Endothelial cell of umbilical vein (primary cell): ENCODE measurements around the gene YPEL4. TPM values are rescaled to one million over a fixed set of nuclear protein-coding genes. Genes with fewer than 3 reads are reported as not detected.

ENCODE experiments used
- BruUV-seq: library from RNA; stranded (reverse); fragments of 400-500 nt; replicated peaks from 2 replicates; lab custom pipeline; 2021; lab: Mats Ljungman, UMichigan
- CTCF ChIA-PET: fragments of 300-600, 350-600 bp; sonication (Branson Sonifier 250); formaldehyde crosslinking; loops from one replicate; lab custom pipeline; 2021; ENCODE audit warnings: antibody characterized with exemption, inconsistent platforms; lab: Charles Lee
- POLR2A ChIA-PET: fragments of 300-600, 350-600 bp; sonication (Branson Sonifier 250); formaldehyde crosslinking; loops from one replicate; lab custom pipeline; 2021; ENCODE audit warnings: antibody characterized with exemption, inconsistent platforms; lab: Charles Lee
- DNase-seq: peaks from one replicate; pipeline ENCODE4 v3.0.0-alpha.2; 2011; ENCODE audit warnings: low read depth, low spot score
- FAIRE-seq: peaks from 2 replicates; lab custom pipeline; 2011; peaks lifted over from hg19 to GRCh38; lab: Jason Lieb, UNC
- H2AFZ ChIP-seq: 2 replicates; pipeline ENCODE4 v1.6.0; 2012; ENCODE audit warnings: low read depth, low read length, control low read depth, inconsistent platforms
- H3K27ac ChIP-seq: 2 replicates; pipeline ENCODE4 v1.5.1; 2011; ENCODE audit warnings: low read depth, mild to moderate bottlenecking, control low read depth, low read length, moderate library complexity; ENCODE audit not compliant: insufficient read depth
- H3K27me3 ChIP-seq, 2 experiments: 2 replicates each; pipeline versions ENCODE4 v1.6.0 to v1.6.1; 2011; ENCODE audit warnings: low read length in 2 of 2, mixed read lengths in 1 of 2; ENCODE audit not compliant: control insufficient read depth in 2 of 2, insufficient read depth in 2 of 2
- H3K36me3 ChIP-seq, 2 experiments: 2 replicates in 1 of 2; 3 replicates in 1 of 2; pipeline ENCODE4 v1.5.1; 2011; ENCODE audit warnings: low read length in 2 of 2, mild to moderate bottlenecking in 1 of 2, moderate library complexity in 1 of 2; ENCODE audit not compliant: control insufficient read depth in 2 of 2, insufficient read depth in 2 of 2; ENCODE audit errors: extremely low read depth in 1 of 2
- H3K4me1 ChIP-seq: 3 replicates; pipeline ENCODE4 v1.5.1; 2011; ENCODE audit warnings: mild to moderate bottlenecking, low read length; ENCODE audit not compliant: control insufficient read depth, insufficient read depth; ENCODE audit errors: extremely low read depth
- H3K4me2 ChIP-seq: 2 replicates; pipeline ENCODE4 v1.6.1; 2011; ENCODE audit warnings: low read length, control low read depth, mixed read lengths; ENCODE audit not compliant: insufficient read depth
- H3K4me3 ChIP-seq, 3 experiments: fragments of 200-600 bp in 1 of 3; sonication (generic), shearing (Covaris generic) in 1 of 3; replicated peaks in 1 of 3; 2 replicates each; pipeline ENCODE4 v1.5.1; 2011 to 2016; ENCODE audit warnings: control low read depth in 3 of 3, low read length in 3 of 3, mild to moderate bottlenecking in 2 of 3, inconsistent platforms in 1 of 3, low read depth in 1 of 3, moderate library complexity in 1 of 3; ENCODE audit not compliant: insufficient read depth in 1 of 3
- H3K79me2 ChIP-seq: 2 replicates; pipeline ENCODE4 v1.6.0; 2012; ENCODE audit warnings: low read length, inconsistent platforms; ENCODE audit not compliant: control insufficient read depth, insufficient read depth
- H3K9ac ChIP-seq: replicated peaks from 2 replicates; pipeline ENCODE3; 2011; ENCODE audit warnings: low read length, control low read depth; ENCODE audit not compliant: insufficient read depth; ENCODE audit errors: extremely low read depth
- H3K9me1 ChIP-seq: replicated peaks from 3 replicates; pipeline ENCODE4 v1.6.0; 2011; ENCODE audit warnings: mild to moderate bottlenecking, low read length; ENCODE audit not compliant: control insufficient read depth, insufficient read depth; ENCODE audit errors: extremely low read depth
- H3K9me3 ChIP-seq: replicated peaks from 2 replicates; pipeline ENCODE4 v1.5.1; 2012; ENCODE audit warnings: low read length, inconsistent platforms; ENCODE audit not compliant: control insufficient read depth, insufficient read depth
- H4K20me1 ChIP-seq: replicated peaks from 2 replicates; pipeline ENCODE3; 2011; ENCODE audit warnings: mild to moderate bottlenecking, low read length; ENCODE audit not compliant: control insufficient read depth, insufficient read depth; ENCODE audit errors: extremely low read depth
- CTCF ChIP-seq, 2 donors: IDR thresholded peaks; 1 replicate in 1 of 2; 2 replicates in 1 of 2; pipeline ENCODE4 v1.5.1; 2011; ENCODE audit warnings: low read length in 2 of 2, mild to moderate bottlenecking in 2 of 2, moderate library complexity in 2 of 2, control low read depth in 1 of 2, inconsistent platforms in 1 of 2, low read depth in 1 of 2; ENCODE audit not compliant: insufficient read depth in 1 of 2; ENCODE audit errors: extremely low read depth in 1 of 2
- JUN ChIP-seq: IDR thresholded peaks from 2 replicates; pipeline ENCODE4 v1.6.1; 2011; ENCODE audit warnings: borderline replicate concordance, low read depth; ENCODE audit not compliant: insufficient read length, insufficient read depth
- dilution Hi-C: fragments of 300-500 bp; cut with MboI; formaldehyde crosslinking; loops from one replicate; pipeline ENCODE4 v1.15.0; 2019; ENCODE audit warnings: low sequenced_read_pairs; ENCODE audit not compliant: extremely low pct_ligation_motif_present
- intact Hi-C: fragments of 100-400 bp; cut with micrococcal nuclease; formaldehyde crosslinking; loops from one replicate; pipeline ENCODE4 v1.10.0; 2022
- polyA plus RNA-seq, 4 experiments: library from polyadenylated mRNA; depleted of rRNA in 3 of 4; stranded (reverse) in 3 of 4; unstranded in 1 of 4; fragments of >200 nt; gene quantifications; 2 replicates each; pipeline versions ENCODE4 v1.2.1 to v1.2.3, GENCODE V29; 2011 to 2012; ENCODE audit warnings: missing spikeins in 1 of 4
- total RNA-seq: library from RNA; stranded (reverse); gene quantifications from 2 replicates; pipeline ENCODE4 v1.2.3, GENCODE V29; 2021

YPEL4 gene
- total and polyA plus RNA-seq, 2 donors (not counting 3 experiments of a cell fraction or from before 2014, with no cell fraction given) = 0.03 to 0.24 TPM

- Histone ChIP-seq H3K4me3 (peak overlapping the region; percentile 55 to 87 (median 74)), H3K27me3 (peaks cover 0 to 2% of the 10 kb centered on the region in 2 experiments), H3K4me1 (peaks cover 24% of the 10 kb centered on the region), H3K4me2 (peak overlapping the region; percentile 92), H3K27ac (no peak overlapping the region), H2AFZ (no peak overlapping the region), H3K9me3 (no peaks in the 10 kb centered on the region), H3K79me2 (peaks cover 18% of the 10 kb centered on the region), H4K20me1 (no peaks in the 10 kb centered on the region), H3K36me3 (no peaks in the 10 kb centered on the region), H3K9me1 (no peaks in the 10 kb centered on the region), H3K9ac (peak overlapping the region; percentile 89)
- FAIRE-seq (peak; percentile 48), DNase-seq (peak; percentile 42)
- POLR2A ChIA-PET = interaction anchor here (0.6 kb wide), 1 partner anchor 367 kb away, joined by 3 read pairs; no protein-coding TSS in a partner anchor
- dilution Hi-C loops (no loop called here), intact Hi-C loops (loop anchor here (2.0 kb wide), 1 partner anchor 215 kb away; no protein-coding TSS in a partner anchor)
- CTCF ChIA-PET = interaction anchor here (0.9 to 4.2 kb wide), 13 partner anchors 13 to 294 kb away, joined by 3 to 154 read pairs (median 4); partner anchors contain the start of genes RTN4RL2, TIMM10 and UBE2L6
- BruUV-seq = no TSS peak
- no peak for TF ChIP-seq JUN
- TF ChIP-seq CTCF (IDR thresholded peaks at IDR 0.05; ENCODE audit: extremely low read depth in 1 of 2, insufficient read depth in 1 of 2, low read depth in 1 of 2, low read length in 2 of 2) = peak in 1 of 2 donors; percentile 16
Measured at GRCh38 chr11:57639321-57640067, 10.2 kb downstream of the YPEL4 start.
